ENCODE measurements around the gene PSMG4.
"Not testable (repeated sequence)": the region's sequence is repeated elsewhere in the genome, so short reads cannot be mapped to it uniquely, and the experiment has no call there.

Gene PSMG4

DNA sequence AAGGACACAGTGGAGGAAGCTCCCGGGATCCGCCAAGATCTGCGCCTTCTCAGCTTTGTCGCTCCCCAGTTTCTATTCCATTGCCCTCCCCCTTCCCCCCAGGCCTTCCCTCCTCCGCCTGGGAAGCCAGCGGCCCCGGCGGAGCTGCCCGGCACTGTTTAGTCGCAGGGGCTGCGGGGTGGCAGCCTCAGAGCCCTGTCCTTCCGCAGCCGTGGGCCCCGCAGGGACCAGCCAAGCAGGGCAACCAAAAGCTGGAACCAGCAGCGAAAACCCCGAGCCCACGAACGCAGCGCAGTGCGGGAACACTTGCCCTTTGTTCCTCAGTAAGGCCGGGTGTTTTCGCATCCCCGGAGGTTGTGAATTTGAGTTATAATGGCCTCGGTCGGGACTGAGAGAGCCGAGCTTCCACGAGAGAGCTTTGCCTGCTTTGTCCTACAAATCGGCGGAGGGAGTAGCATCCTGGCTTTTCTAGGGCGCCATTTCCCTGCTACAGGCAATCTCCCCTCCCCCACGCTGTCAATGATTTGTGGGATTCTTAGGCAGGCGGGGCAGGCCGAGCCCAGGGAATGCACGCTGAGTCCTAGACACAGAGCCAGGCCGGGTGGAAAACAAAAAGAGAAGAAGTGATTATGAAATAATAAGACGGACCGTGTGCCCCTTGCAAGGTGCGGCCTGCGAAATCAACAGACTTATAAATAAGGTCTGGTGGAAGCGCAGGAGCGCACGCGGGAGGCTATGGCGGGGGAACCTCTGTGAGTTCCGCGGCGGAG lies 27.3 kb upstream of the PSMG4 start:
- peak; percentile 65 for DNase-seq

DNA sequence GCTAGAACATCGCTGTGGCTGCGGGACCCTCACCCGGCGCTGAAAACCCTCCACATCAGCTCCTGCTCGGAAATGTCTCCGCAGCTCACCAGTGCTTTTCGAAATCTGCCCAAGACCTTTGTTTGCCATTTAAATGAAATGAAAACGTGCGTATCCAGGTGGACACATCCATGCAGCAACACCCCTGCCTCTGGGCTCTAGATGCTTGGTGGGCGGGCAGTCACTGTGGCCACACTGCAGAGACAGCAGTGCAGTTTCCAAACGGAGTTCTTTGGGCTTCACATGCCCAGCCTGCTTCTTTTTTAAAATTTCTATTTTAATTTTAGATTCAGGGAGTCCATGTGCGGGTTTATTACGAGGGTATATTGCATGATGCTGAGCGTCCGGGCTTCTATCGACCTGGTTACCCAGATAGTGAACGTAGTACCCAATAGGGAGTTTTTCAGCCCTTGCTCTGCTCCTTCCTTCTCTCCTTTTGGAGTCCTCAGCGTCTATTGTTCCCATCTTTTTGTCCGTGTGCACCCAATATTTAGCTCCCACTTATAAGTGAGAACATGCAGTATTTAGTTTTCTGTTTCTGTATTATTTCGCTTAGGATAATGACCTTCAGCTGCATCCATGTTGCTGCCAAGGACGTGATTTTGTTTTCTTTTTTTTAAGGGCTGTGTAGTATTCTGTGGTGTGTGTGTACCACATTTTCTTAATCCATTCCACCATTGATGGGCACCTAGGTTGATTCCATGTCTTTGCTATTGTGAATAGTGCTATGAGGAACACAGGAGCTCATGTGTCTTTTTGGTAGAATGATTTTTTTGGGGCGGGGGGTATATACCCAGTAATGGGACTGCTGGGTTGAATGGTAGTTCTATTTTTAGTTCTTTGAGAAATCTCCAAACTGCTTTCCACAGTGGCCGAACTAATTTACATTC lies 26.5 kb upstream of the PSMG4 start:
- no peak for DNase-seq

DNA sequence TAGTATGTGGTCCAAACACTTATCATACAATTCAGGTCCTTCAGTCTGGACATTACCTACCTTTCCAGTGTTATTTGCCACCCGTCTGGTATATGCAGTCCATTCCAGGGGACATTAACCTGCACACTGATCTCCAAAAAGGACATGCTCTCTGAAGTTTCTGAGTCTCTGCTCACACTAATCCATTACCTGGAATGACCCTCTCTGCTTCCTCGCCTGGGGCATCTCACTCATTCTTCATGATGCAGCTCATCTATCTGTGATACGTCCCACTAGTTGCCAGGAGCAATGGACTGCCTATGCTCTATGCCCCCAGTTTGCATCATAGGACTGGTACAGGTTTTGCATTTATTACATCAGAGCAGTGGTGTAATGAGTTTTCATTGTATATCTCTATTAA lies 25.4 kb upstream of the PSMG4 start:
- no peak for DNase-seq

- DNase-seq: no peak
These were observed 24.8 kb upstream of the PSMG4 start for GRCh38 chr6:3233904-3234303.

- no peak for DNase-seq
These were observed 23.3 kb upstream of the PSMG4 start for GRCh38 chr6:3235486-3235885.

DNA sequence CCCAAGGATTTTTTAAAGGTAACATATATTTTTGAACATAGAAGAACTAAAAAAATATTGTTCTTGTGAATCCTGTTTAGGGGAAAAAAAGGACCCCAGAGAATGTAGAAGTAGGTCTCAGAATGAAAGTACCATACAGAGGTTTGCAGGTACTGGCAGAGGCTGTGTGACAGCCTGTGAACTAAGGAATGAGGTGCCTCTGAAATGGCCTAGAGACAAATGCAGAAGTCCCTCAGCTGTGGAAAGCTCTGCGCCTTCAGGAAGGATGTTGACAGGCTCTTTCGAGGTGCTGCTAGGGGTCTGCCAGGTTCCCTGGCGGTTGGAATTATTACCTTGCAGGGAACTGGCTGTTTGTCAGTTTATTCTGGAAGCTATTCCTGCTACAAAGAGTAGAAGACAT lies 22.7 kb upstream of the PSMG4 start:
- DNase-seq: no peak

GRCh38 chr6:3237761-3238662 lies 20.7 kb upstream of the PSMG4 start:
- no peak for DNase-seq

DNA sequence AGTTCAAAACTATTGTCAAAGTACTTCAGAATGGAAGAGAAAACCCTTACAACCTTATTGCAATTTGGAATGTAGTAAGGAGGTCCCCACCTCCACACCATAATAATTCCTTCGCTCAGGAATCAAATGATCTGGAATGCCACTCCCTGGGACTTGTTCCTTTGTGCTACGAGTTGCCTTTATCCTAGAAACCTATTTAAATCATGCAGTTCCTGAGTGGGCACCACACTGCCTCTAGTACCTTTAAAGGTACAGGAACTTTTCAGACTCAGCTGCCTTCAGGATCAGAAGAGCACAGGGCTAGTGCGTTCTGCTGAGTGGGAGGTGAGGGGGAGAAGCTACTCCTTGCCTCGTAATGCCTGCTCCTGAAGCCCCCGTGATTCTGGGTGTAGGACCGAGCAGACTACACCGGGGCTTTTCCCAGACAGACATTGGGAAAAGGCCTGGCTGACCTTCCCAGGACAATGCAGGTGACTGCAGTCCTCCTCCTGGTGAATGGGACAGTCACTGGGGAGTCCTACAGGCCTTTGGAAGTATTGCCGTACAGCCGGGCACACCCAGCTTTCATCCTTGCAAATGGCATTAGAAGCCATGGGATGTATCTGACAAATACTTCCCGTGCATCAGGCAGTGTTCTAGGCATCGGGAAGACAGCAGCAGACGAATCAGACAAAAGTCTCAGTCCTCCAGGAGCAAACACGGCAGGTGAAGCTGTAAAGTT lies 19.5 kb upstream of the PSMG4 start:
- no peak for DNase-seq

DNA sequence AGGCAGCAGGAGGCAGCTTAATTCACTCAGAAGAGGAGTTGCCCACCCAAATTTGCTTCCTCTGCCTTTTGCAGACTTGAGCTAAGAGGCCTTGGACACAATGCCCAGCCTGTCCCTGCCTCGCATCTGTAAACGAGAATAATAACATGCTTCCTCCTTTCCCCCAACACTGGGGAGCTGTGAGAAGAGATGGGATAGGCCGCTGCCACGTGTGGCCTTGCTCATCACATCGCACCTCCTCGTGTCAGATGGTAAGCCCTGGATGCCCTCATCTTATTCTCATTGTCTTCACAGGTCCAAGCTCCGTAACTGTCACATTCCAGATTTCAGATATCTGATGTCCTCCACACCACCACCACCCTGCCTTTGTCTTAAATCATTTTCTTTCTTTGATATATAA lies 18.2 kb upstream of the PSMG4 start:
- DNase-seq: no peak

DNA sequence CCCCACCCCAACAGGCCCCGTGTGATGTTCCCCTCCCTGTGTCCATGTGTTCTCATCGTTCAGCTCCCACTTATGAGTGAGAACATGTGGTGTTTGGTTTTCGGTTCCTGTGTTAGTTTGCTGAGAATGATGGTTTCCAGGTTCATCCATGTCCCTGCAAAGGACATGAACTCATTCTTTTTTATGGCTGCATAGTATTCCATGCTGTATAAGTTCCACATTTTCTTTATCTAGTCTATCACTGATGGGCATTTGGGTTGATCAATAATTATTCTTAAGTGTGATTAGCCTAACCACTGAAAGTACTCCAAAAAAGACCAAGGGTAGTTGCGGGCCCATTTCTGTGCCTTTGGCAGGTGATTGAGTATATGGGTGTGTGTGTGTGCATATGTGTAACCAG lies 17.0 kb upstream of the PSMG4 start:
- not testable (repeated sequence) for DNase-seq

- no peak for DNase-seq
These were observed 16.0 kb upstream of the PSMG4 start for GRCh38 chr6:3242768-3243167.

DNA sequence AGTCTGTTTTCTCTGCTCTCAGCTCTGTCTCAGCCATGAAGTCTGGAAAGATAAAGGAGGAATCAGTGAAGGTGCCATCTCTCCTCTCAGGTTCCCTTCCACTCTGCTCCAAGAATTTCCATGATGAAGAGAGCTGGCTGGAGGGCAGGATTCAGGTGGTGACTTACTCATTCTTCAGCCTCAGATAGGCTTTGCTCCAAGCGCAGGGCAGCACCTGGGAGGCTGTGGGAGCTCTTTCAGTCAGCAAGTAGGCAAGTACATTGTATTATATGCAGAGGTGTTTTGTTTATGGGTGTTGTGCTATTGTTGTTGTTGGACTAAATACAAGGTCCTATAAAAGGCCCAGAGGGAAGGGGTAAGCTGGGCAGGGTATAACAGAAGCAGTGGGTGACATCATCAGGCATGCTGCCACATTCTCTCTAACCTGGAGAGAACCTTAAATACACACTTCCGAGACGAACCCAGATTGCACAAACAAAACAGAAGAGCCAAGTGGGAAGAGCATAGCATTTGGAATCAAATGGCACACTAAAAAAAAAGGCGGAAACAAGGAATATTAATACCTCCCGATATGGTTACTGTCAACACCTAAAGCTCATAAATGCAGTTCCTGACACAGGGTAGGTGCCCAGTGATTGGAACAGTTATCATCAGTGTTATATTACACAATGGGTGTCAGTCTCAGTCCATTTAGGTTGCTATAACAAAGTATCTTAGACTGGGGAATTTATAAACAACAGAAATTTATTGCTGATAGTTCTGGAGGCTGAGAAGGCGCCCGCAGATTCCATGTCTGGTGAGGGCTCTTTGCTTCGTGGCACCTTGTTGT lies 14.5 kb upstream of the PSMG4 start:
- DNase-seq: no peak

DNA sequence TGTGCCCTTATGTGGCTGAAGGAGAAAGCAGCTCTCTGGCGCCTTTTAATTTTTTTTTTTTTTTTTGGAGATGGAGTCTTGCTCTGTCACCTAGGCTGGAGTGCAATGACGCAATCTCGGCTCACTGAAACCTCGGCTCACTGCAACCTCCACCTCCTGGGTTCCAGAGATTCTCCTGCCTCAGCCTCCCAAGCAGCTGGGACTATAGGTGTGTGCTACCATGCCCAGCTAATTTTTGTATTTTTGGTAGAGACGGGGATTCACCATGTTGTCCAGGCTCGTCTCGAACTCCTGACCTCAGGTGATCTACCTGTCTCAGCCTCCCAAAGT lies 13.9 kb upstream of the PSMG4 start:
- not testable (repeated sequence) for DNase-seq

GRCh38 chr6:3245216-3245615 lies 13.5 kb upstream of the PSMG4 start:
- DNase-seq: no peak

GRCh38 chr6:3247255-3248146 lies 11.2 kb upstream of the PSMG4 start:
- peak; percentile 72 for DNase-seq

DNA sequence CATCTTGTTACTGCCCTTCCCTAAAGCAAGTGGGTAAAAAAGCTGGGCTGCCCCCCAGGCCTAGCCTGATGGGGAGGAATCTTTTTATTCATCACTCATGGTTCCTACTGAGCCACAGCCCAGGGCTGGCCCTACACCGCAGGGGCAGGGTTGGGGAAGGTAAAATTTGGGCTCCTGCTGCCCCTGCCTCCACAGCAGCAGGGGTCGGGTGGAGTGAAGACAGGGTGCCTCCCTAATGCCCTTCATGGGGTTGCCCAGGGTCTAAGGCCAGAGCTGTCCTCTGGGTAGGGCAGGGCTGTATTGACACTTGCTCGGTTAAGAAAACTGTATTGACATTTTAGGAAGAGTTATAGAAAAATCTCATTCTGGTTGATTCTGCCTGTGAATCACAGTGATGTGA lies 8.9 kb upstream of the PSMG4 start:
- DNase-seq: no peak

DNA sequence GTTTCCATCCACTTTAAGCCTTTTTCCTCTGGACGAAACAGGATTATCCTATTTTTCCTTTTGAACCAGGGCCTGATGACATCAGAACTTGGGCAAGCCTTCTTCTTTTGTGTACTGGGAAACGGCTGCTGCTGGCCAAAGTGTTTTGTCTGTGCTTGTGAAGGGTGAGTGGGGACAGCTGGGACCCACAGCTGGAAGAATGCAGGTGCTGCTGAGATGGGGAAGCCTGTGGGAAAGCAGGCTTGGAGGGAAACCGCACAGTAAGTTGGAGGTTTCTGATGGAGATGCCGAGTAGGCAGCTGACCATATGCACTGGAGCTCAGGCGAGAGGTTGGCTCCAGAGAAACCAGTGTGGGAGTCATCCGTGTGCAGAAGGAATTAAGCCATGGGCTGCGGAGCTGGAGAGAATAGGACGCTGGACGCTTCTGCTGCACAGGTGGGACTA lies 8.5 kb upstream of the PSMG4 start:
- no peak for DNase-seq

- DNase-seq: peak; percentile 71
These were observed 7.1 kb upstream of the PSMG4 start for GRCh38 chr6:3251462-3252314.

DNA sequence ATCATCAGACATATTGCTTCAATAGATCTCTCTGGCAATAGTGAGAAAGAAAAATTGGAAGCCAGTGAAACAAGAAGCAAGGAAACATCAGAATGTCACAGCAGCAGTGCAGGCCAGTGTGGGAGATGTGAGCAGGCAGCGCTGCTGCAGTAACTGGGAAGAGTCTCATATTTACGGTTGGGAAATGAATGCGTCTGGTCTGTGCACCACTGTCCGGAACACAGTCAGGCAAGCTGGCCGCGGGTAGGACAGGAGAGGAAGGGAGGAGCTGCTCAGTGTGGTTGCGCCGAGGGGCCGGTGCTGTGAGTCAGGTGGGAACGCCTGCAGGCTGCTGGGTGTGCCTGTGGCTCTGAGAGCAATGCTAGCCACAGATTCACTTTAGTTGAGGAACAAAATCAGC lies 6.4 kb upstream of the PSMG4 start:
- no peak for DNase-seq

Measured in HCEC 1CT (cell line).